ENCODE data around the gene HS1BP3.
A peak's percentile ranks its signal among the peaks of the same experiment; 100 is the strongest.

The HS1BP3 gene

DNA sequence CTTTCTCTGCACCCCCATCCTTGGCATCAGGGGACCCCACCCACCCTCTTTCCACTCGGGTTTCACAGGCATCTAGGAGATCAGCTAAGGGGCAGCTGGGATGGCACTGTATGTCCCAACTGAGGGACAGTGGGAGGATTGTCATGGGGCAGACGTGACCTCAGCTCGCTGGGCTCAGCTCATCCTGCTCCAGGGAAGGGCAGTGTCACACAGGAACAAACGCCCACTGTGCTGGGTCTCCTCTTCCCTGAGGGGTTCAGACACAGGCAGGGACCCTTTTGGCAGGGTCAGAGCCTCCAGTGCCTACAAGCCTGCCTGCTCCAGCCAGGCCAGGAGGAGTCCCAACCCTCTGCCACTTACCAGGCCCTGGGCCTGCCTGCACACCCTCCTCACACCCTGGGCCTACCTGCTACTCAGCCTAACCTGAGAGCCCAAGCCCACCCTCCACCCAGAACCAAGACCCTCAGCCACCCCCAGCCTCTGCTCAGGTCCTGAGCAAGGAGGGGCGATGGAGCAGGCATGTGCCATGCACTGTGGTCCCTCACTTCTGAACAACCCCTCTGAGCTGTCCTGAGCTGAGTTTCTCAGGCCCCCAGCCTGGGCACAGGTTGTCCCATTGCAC, 68.2 kb downstream of the HS1BP3 start:
- DNase-seq = peak; percentile 57 to 90

DNA sequence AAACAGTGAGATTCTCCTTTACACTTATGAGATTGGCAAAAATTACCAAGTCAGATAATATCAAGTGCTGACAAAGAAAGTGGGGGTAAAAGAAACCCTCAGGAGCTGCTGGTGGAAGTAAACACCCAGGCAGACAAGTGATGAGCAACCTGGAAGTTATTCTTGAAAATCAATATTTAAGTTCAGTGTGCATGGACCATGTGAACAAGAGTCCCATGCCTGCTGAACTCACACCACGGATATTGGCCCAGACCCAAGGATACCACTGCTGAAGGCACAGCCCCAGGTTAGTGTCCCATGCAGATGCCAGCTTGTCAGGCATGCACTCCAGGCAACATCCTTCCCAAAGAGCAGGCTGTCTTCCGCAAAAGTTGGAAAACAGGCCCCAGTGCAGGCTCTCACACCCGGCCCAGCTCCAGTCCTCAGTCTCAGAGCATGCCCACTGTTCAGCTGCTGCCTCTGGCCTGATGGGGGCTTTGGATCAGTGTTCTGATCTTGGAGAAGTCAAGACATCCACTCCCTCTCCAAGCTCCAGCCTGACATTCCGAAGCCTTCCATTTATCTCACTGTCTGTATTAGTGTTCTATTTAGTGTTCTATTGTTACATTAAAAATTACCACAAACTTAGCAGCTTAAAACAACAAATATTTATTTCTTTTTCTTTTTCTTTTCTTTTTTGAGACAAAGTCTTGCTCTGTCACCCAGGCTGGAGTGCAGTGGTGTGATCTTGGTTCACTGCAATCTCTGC, 70.0 kb downstream of the HS1BP3 start:
- no peak for DNase-seq

DNA sequence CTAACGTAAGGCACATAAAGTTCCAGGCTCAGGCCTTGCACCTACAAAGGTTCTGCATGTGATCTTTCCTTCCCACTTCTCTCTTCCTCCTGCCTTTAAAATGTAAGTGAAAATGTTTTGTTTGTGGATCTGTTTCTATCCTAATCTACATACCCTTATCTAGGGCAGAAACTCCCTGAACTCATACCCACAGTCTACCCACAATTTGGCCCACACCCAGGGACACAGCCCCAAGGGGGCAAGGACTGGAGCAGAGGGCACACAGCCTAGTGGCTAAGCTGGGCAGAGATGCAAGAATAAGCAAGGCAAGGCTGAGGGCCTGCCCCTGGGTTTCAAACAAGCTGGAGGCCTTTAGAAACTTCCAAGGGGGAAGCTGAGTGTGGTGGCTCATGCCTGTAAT, 71.0 kb downstream of the HS1BP3 start:
- peak; percentile 30 to 76 for DNase-seq

DNA sequence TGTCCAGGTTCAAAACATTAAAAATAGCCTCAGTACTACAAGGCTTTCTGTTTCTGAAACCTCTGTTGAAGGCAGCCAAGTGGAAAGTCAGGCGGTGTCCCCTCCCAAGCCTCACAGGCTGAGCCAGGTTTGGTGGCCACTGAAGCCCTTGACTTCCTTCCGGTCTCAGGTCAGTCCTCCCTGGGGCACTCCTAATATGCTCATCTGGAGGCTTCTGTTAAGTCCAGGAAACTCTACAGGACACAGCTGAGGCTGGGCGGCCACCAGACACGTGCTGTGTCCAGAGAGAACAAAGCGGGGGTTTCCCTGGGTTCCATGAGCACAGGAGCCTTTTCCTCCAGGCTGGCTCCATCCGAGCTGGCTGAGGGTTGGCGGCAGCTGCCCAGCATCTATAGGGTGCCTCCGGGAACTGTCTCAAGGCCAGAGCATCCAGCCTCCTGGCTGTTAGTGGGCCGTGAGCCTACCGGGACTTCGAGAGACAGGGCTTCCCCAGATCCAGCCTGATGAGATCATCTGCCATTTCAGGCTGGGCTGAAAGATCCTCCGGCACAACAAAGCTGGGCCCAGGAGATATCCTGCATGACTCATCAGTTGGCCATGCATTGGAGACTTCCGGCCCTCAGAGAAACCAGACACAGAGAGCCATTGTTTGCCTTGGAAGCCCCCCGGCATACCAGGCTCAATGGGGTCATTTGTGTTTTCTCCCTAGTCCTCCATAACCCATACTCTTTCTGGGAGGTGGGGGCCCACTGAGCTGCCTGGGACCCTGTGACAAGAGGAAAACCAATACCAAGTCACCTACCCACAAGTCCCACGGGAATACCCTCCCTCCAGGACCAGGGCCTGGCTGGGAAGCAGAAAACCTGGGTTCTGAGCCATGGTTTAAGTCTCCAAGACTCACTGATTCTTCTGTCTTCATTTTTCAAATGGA, 71.7 kb downstream of the HS1BP3 start:
- peak; percentile 52 to 84 for DNase-seq

DNA sequence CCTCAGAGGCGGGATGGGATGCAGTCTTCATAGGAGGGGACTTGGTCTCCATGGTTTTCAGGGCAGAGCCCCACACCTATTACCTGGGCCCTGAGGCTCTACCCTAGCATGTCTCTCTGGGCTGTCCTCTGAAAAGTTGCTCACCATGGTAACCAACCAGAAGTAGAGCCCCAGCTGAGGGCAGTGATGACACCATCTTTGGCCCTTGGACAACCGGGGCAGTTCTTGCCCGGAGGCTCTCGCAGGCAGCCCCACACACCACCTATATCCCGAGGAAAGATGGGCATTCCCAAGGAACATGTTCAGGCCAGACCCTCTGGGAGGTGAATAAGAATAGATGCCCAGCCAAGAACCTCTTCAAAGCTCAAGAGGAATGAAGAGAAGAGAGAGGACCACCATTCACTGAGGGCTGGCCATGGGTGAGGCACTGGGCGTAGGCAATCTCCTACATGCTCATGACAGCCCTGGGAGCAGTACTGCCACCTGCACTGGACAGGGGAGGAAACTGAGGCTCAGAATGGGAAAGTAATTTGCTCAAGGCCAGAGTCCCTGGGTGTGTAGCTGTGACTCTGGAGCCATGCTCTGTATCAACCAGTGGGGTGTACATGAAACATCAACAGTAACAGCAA, 72.5 kb downstream of the HS1BP3 start:
- no peak for DNase-seq

DNA sequence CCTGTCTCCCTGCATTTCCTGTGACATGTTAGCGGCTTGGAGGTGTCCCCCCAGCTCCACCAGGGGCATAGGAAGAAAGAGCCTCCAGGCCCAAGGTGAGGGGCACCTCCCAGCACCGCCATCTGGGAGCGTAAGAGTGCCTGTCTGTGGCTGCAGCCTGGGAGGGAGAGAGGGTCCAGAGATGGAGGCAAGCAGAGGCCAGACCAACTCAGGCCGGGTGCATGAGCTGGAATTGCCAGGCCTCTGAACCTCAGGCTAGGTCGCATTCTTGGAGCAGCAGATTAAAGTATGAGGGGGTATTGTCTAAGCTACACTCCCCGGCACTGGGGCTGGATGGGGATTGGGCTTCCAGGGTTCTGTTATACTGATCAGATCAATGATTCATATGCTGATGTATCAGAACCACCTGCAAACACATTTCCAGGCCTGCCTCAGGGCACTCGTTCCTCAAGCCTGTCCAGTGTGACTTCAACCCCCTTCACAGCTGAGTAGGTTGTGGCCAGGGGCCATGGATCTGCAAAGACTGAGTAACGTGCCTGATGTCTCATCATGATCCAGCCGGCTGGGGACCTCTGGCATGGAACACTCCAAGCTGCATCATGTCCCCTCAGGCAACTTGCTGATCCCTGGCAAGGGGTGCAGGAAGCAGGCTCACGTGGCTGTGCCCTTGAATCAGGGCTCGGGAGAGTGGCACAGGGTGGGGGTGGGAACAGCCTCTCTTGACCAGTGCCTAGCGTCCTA, 73.2 kb downstream of the HS1BP3 start:
- DNase-seq = no peak

DNA sequence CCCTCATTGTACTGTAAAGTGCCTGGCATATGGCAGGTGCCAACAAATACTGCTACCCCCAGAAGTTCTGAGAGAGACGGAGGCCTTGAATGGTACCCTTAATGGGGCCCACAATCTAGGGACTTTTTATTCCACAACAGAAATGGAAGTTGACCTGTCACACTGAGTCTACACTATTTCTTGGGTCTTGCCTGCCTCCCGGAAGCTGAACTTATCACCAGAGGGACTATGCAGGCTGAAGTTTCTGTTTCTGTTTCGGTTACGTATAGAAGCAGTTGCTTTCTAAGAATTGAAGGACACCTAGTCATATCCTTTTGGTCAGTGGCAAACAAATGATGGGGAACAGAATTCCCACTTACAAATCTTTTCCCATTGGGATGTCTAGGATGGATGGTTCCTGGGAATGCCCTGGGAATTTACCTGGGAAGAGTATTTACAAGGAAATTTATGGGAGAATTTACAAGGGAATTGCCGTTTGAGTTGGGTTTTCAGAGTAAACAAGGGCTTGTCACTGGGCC, 74.2 kb downstream of the HS1BP3 start:
- DNase-seq = peak; percentile 60 to 74

DNA sequence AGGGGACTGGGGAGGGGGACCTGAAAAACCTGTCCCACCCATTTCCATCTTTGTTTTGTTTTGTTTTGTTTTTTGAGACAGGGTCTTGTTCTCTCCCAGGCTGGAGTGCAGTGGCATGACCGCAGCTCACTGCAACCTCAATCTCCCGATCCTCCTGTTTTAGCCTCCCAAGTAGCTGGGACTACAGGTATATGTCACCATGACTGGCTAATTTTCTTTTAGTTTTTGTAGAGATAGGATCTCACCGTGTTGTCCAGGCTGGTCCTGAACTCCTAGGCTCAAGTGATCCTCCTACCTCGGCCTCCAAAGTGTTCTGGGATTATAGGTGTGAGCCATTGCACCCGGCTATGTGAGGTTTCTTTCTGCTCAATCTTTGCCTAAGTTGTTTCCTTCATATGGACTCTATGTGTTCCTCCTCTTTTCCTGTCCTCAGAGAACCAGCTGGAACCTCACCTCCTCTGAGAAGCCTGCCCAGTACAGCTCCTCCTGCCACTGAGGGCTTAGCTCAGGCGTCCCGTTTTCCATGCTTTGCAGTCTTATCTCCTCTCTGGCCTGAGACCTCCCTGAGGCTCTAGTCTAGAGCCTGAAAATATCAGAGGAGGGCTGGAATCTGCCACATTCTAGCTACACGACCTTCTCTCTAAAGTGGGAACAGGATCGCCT, 74.8 kb downstream of the HS1BP3 start:
- DNase-seq = no peak

DNA sequence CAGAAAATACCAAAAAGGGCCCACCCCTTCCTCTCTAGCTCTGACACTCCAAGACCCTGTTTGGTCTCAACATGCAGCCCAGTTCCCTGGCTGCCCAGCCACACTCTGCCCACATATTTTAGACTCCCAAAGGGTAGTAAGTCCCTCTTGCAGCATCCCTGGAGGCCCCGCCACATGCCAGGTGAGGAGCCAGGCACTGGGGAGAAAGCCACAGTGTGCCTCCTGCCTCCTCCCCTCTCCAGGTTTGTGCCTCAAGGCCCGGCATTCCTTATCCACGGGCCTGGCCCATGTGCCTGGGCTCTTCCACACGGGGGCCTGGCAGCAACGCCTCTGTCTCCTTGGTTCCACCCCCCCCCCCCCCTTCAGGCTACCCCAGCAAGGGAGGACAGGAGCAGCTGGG, 75.5 kb downstream of the HS1BP3 start:
- no peak for DNase-seq

DNA sequence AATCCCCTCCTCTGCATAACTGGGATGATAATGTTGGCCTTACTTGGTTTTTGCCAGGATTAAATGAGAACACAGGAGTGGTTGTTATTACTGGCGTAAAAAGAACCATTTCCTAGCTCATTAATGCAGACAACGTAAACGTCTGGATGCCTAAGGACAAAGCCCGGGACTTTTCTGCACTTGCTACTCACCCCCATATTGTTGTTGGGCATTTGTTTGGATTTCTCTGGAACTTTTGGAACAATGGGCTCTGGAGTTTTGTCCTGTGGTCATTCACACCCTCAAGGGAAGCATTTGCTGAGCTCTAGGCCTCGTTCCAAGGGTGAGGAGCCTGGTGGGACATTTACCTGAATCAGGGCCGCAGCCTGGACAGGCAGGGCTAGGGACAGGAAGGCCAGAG, 76.0 kb downstream of the HS1BP3 start:
- DNase-seq = no peak

DNA sequence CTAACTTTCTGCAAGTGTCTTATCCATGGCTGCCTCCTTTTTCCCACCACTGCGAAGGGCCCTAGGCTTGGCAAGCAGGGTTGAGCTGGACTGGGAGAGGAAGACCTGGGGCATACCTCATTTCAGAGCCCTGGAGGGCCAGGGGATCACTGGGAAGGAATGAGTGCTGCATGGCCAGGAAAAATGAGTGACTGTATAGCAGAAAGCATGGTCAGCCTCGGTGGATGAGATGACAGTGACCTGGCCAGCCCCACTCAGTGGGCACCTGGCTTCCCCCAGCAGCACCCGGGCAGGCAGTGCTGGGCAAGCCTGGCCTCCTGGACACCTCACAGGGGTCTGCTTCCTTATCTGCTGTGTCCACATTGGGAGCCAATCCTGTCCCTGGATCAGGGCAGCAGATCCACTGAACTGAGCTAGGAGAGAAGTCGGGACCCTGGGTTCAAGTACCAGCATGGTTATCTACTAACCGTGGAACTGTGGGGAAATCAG, 76.4 kb downstream of the HS1BP3 start:
- DNase-seq = no peak

DNA sequence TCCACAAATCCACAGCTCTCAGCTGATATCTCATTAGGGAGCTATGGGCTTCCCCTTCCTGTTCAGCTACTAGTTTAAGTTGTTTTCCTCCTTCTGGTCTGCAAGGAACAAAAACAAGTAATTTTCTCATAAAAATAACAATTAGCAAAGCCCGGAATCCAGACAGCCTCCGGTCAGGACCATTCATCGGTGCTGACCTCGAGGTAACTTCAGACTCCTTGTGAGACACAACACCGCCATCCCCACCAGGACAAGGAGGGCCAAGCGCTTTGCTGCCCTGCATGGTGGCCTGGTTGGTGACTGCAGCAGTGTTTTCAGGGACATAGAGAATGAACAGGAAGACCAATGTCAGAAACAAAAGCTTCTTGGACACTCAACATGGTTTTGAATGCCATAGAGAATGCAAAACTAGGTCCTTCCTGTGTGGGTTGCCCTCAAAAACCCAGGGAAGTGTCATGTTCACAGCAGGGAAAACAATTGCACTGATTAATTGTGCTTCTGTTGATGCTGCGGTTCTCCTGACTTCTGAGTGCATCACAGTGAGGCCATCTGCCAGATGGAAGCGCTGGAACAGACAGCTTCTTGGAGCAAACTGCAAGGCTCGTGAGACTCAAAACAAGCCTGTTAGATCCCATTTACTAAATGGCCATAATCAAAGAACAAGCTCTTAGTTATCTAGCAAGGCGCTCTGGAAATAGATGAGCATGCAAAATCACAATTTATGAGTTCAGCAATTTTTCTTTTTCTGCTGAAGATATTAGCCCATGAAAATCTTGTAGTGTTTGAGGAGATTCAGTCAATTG, 77.1 kb downstream of the HS1BP3 start:
- DNase-seq = no peak

DNA sequence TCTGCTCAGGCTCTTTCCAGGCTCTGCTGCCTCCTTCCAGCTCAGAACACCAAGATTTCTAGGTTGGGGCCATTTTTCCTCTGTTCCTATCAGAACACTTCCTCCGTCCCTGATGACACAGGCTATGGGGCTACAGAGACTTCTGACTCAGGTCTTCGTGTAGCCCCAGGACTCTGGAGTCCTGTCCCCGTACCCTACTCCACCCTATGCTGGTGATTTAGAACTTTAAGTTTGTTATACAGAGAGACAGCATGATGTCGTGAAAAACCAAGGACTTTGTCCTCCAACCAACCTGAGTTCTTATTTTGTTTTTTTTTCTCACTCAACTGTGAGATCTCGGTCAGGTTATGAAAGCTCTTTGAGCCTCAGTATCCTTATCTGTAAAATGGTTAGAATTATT, 78.7 kb downstream of the HS1BP3 start:
- DNase-seq = no peak

DNA sequence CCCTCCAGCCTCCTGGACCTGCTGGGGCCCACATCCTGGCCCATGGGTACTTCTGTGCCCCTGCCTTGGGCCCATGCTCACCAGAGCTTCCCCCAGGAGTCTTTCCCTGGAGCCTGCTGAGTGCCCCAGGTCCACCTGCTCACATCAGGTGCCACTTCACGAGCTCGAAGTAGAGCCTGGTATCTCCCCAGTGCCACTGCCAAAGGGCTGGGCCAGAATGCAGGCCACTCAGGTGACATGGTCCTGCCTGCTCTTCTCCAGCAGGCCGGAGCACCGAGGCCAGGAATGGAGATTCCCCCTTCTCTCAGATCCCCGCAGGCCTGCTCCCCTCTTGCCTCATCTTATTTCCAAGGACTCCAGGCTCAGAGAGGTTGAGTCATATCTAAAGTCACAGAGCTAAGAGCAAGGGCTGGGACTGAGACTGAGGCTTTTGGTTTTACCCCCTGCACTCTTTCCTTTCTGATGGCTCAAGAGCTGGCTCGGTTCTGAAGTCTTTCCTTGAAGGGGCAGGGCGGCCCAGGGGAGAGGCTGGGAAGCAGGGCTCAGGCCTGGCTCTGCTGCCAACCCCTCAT, 79.2 kb downstream of the HS1BP3 start:
- DNase-seq = no peak

DNA sequence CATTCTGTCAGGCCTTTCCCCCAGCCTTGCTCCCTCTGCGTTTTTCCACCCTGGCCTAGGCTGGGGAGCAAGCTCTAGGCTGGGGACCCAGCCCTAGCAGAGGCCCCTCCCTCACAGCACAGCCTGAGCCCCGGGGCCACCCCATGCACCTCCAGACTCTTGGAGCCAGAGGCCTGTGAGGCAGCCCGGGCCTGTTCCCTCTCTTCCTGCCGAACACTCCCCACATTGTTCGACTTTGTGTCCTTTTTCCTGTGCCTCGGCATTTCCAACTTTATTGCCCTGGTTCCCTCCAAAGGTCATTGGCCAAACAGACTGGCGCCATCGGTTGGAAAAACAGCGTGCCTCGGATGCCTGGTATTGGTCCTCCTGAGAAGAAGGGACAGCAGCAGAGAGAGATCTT, 79.7 kb downstream of the HS1BP3 start:
- no peak for DNase-seq

DNA sequence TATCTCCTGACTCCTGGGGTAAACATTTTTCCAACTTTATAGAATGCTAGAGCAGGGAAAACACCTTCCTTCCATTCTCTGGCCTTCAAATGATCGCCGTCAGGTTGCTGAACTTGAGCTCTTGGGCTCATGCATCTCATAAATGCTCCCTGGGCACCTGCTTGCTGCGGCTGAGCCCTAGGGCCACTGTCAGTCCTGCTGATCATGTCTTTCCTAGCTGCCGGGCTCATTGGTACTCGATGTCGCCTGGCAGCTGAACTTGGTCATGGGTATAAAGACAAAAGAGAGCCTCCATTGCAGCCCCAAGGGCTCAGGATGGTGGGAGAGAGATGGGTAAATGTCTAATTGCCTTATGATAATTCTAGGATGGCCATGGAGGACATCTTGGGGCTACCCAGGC, 80.6 kb downstream of the HS1BP3 start:
- no peak for DNase-seq

DNA sequence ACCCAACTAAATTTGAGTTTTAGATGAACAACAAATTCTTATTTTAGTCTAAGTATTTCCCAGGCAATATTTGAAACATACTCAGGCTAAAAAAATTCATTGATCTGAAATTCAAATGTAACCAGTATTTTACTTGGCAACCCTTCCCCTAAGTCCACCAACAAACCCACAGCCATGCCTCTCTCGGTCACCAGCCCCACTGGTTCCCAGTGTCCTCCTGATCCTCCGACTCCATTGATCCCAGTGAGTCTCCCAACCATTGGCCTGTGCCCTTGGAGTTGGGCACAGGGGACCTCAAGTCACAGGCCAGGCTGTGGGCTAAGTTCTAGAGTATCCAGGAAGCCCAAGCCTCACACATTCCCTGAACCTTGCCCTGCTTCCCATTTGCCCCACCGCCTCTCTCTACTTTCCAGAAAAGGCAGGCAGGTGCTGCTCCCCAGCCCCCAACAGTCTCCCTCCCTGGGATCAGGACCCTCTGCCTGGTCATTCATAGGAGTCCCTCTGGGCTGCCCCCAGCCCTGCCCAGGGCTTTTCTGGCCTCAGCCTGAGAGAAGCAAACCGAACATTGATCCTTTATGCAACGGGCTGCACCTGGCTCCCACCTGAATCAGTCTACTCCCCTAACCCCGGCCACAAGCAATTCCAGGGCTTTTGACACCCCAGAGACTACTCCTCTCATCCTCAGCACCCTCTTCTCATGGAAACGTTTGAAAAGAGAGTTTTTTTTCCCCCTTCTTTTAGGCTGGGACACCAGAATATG, 81.3 kb downstream of the HS1BP3 start:
- DNase-seq = no peak

DNA sequence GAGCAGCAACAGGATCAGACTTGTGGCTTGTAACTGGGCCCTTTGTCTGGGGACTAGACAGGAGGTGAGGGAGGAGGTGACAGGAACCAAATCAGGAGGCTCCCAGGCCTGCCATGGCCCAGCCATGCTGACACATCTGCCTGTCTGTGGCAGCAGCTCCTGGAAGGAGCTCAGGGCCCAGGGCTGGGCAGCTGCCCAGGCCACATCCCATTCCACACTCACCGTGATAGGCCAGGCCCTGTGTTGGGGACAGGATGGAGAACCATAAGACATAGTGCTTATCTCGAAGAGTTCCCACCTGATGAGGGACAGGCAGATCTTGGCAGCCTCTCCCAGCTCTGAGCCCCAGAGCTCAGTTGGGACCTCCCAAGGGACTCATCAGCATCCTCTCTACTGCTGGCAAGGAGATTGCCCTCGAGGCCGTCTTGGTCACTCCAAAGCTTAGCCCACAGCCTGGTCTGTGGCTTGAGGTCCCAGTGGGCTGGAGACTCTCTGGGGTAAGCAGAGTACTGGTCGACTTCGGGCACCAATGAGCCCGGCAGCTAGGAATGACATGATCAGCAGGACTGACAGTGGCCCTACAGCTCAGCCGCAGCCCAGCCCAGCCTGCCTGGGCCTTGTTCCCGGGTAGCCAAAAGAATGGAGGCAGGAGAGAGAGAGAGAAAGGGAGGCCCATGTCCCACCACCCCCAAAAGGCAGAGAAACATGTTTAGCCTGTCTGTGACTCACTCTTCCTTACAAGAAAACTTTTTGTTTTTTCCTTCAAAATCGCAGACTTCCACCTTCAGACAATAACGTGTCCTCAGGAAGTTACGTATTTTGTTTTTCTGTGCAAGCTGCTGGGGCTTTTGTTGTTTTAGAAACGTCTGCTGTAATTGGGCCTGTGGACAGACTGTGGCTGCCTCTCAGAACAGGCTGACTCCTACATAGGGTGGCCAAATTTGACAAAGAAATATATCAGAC, 82.1 kb downstream of the HS1BP3 start:
- no peak for DNase-seq

DNA sequence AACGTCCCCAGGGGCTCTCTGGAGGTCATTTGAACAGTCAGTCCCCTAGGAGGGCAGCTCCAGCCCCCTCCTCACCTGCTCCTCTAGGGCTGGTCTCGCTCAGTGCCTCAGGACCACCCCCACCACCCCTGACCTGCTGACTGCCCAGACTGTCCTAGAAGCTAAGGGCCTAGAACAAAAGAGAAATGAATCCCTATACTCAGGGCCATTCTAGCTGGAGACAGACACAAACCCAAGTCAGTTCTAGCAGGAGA, 83.0 kb downstream of the HS1BP3 start:
- DNase-seq = no peak

Data from inflammatory macrophage treated with lipopolysaccharide for 1 hour (primary cell).